K562 (cell line): ENCODE results near the gene UTP25. TPM values are rescaled to one million over a fixed set of nuclear protein-coding genes. Genes with fewer than 3 reads are reported as not detected.
A peak's percentile ranks its signal among the peaks of the same experiment; 100 is the strongest.

Source experiments
- ATAC-seq: fragments of 200-7000 bp; cut with Tn5 transposase; 3 replicates; pipeline ENCODE4 v1.9.1; 2020; ENCODE audit warnings: moderate library complexity
- BruUV-seq: library from RNA; stranded (reverse); fragments of 400-500 nt; replicated peaks from 2 replicates; lab custom pipeline; 2021; lab: Mats Ljungman, UMichigan
- CTCF ChIA-PET: fragments of 300-600 bp; formaldehyde crosslinking; extraction: SDS; loops from one replicate; lab custom pipeline; 2021; ENCODE audit warnings: low intra/inter-chr PET ratio; lab: Yijun Ruan, JAX
- POLR2A ChIA-PET: fragments of 300-600, 350-650 bp; sonication (Branson Sonifier 250); formaldehyde crosslinking; extraction: SDS; loops from one replicate; lab custom pipeline; 2021; ENCODE audit warnings: antibody characterized with exemption, inconsistent platforms; lab: Yijun Ruan, JAX
- DNase-seq, 4 experiments: peaks; one replicate each; pipeline versions ENCODE4 v3.0.0 to v3.0.0-alpha.2; 2011 to 2018; ENCODE audit warnings: low spot score in 3 of 4, mixed read lengths in 3 of 4; ENCODE audit errors: extremely low read depth in 1 of 4
- FAIRE-seq: peaks from 2 replicates; lab custom pipeline; 2011; peaks lifted over from hg19 to GRCh38; lab: Jason Lieb, UNC
- H2AFZ ChIP-seq: 2 replicates; pipeline ENCODE4 v1.6.0; 2011; ENCODE audit warnings: low read depth, low read length, control low read depth, inconsistent platforms
- H3K27ac ChIP-seq: fragments of 200-600 bp; 3 replicates; pipeline ENCODE4 v1.8.0; 2011; ENCODE audit warnings: low read depth, mild to moderate bottlenecking, control low read depth, inconsistent platforms, low read length, moderate library complexity, mixed read lengths; ENCODE audit errors: extremely low read depth
- H3K27me3 ChIP-seq, 2 experiments: fragments of 300-600 bp in 1 of 2; 2 replicates in 1 of 2; 3 replicates in 1 of 2; pipeline versions ENCODE4 v1.6.0 to v1.8.0; 2011; ENCODE audit warnings: inconsistent platforms in 2 of 2, low read length in 2 of 2, mild to moderate bottlenecking in 1 of 2, mixed read lengths in 1 of 2, moderate library complexity in 1 of 2; ENCODE audit not compliant: control insufficient read depth in 2 of 2, insufficient read depth in 2 of 2
- H3K36me3 ChIP-seq: fragments of 300-600 bp; 3 replicates; pipeline ENCODE4 v1.8.0; 2011; ENCODE audit warnings: mild to moderate bottlenecking, low read length, inconsistent platforms; ENCODE audit not compliant: control insufficient read depth, insufficient read depth
- H3K4me1 ChIP-seq, 2 experiments: fragments of 200-600 bp in 1 of 2; replicated peaks in 1 of 2; 2 replicates in 1 of 2; 3 replicates in 1 of 2; pipeline versions ENCODE4 v1.5.1 to v1.8.0; 2011; ENCODE audit warnings: inconsistent platforms in 2 of 2, low read length in 2 of 2, mild to moderate bottlenecking in 1 of 2, mixed read lengths in 1 of 2, moderate library complexity in 1 of 2; ENCODE audit not compliant: control insufficient read depth in 2 of 2, insufficient read depth in 2 of 2
- H3K4me2 ChIP-seq: 2 replicates; pipeline ENCODE4 v1.6.1; 2011; ENCODE audit warnings: low read length, control low read depth, inconsistent platforms, mixed read lengths; ENCODE audit not compliant: insufficient read depth
- H3K4me3 ChIP-seq: fragments of 200-600 bp; sonication (generic), shearing (Covaris generic); 2 replicates; pipeline ENCODE4 v1.5.1; 2016; ENCODE audit warnings: control low read depth, inconsistent platforms
- H3K79me2 ChIP-seq: fragments of 200-600 bp; 3 replicates; pipeline ENCODE4 v1.8.0; 2011; ENCODE audit warnings: low read length, inconsistent platforms; ENCODE audit not compliant: control insufficient read depth, insufficient read depth
- H3K9ac ChIP-seq, 2 experiments: 2 replicates each; pipeline versions ENCODE4 v1.6.0 to v1.6.1; 2011; ENCODE audit warnings: low read depth in 2 of 2, low read length in 2 of 2, control low read depth in 1 of 2, inconsistent platforms in 1 of 2, mild to moderate bottlenecking in 1 of 2, mixed read lengths in 1 of 2; ENCODE audit not compliant: insufficient read depth in 1 of 2
- H3K9me1 ChIP-seq: one replicate; pipeline ENCODE4 v1.6.0; 2011; ENCODE audit warnings: inconsistent platforms, mild to moderate bottlenecking, low read length, moderate library complexity; ENCODE audit not compliant: control insufficient read depth, insufficient read depth
- H3K9me3 ChIP-seq: replicated peaks from 2 replicates; pipeline ENCODE4 v1.5.1; 2011; ENCODE audit warnings: low read depth, low read length, inconsistent platforms; ENCODE audit not compliant: control insufficient read depth, insufficient read depth
- H4K20me1 ChIP-seq: replicated peaks from 2 replicates; pipeline ENCODE4 v1.6.1; 2011; ENCODE audit warnings: low read length, inconsistent platforms, mixed read lengths; ENCODE audit not compliant: control insufficient read depth, insufficient read depth
- C11orf30 ChIP-seq: fragments of 450-650 bp; IDR thresholded peaks from 2 replicates; pipeline ENCODE4 v1.6.1; 2016; ENCODE audit warnings: low read depth, mild to moderate bottlenecking
- KDM2B ChIP-seq: fragments of 250-450 bp; sonication (Bioruptor Pico); IDR thresholded peaks from 2 replicates; pipeline ENCODE4 v1.8.0; 2021; ENCODE audit warnings: mild to moderate bottlenecking, moderate library complexity
- MAFG ChIP-seq: fragments of 450-650 bp; conservative IDR thresholded peaks from 2 replicates; pipeline ENCODE4 v1.6.1; 2016; ENCODE audit warnings: missing genetic modification characterization, missing compliant biosample characterization
- NCOA1 ChIP-seq: fragments of 450-650 bp; IDR thresholded peaks from 2 replicates; pipeline ENCODE4 v1.6.1; 2016; ENCODE audit warnings: low read depth
- RBM39 ChIP-seq: fragments of 200-400 bp; formaldehyde crosslinking; optimal IDR thresholded peaks from 2 replicates; pipeline ENCODE3; 2018; ENCODE audit warnings: low read depth, low read length
- ZNF232 ChIP-seq: sonication (generic); formaldehyde crosslinking; IDR thresholded peaks from 2 replicates; pipeline ENCODE4 v1.8.0; 2022; ENCODE audit warnings: mild to moderate bottlenecking, missing genetic modification reagents
- ZNF316 ChIP-seq: fragments of 450-650 bp; IDR thresholded peaks from 2 replicates; pipeline ENCODE4 v1.6.1; 2016
- WGBS: fragments of 100-300 bp; shearing (Covaris generic); methylation state at CpG from one replicate; pipeline ENCODE4 v1.1.6; 2016; ENCODE audit warnings: low coverage, mixed read lengths; ENCODE audit not compliant: insufficient coverage; ENCODE audit errors: missing lambda C conversion rate; 5-methylcytosine and 5-hydroxymethylcytosine counted together
- in situ Hi-C: fragments of 300-500 bp; cut with MboI; formaldehyde crosslinking; loops from 4 replicates; pipeline ENCODE4 v1.15.0; 2018; ENCODE audit warnings: inconsistent platforms, mixed read lengths
- intact Hi-C: fragments of 100-400 bp; cut with micrococcal nuclease; formaldehyde crosslinking; loops from 2 replicates; pipeline ENCODE4 v1.14.2; 2022
- polyA plus RNA-seq, 8 experiments: library from polyadenylated mRNA; depleted of rRNA in 4 of 8; stranded (reverse) in 5 of 8; unstranded in 3 of 8; fragments of >200 nt; fragmentation: Nextera tagmentation in 2 of 8; fragmentation: Illumina TruSeq in 1 of 8; extraction: Ambion mirVana in 2 of 8; extraction: Trizol in 1 of 8; gene quantifications; 2 replicates each; pipeline versions ENCODE4 v1.2.1 to v1.2.3, GENCODE V29; 2011 to 2014; ENCODE audit warnings: inconsistent platforms in 1 of 8, missing spikeins in 1 of 8
- total RNA-seq, 7 experiments: library from RNA; depleted of rRNA in 6 of 7; stranded (reverse); fragments of >200 nt in 6 of 7; fragmentation: Illumina TruSeq in 2 of 7; extraction: Trizol in 2 of 7; gene quantifications; 2 replicates each; pipeline versions ENCODE4 v1.2.1 to v1.2.3, GENCODE V29; 2011 to 2021; ENCODE audit warnings: low replicate concordance in 1 of 7
- TF ChIP-seq, protein P1 (sequence below): fragments of 450-650 bp; formaldehyde crosslinking; IDR thresholded peaks from 2 replicates; pipeline ENCODE4 v1.4.0; 2020; ENCODE audit warnings: mild to moderate bottlenecking, moderate library complexity

Gene UTP25
- total and polyA plus RNA-seq, 9 of the 15 experiments (the other 6 are each of a cell fraction or from before 2014, with no cell fraction given): 5.7 to 17.6 (median 12.0) TPM

DNA sequence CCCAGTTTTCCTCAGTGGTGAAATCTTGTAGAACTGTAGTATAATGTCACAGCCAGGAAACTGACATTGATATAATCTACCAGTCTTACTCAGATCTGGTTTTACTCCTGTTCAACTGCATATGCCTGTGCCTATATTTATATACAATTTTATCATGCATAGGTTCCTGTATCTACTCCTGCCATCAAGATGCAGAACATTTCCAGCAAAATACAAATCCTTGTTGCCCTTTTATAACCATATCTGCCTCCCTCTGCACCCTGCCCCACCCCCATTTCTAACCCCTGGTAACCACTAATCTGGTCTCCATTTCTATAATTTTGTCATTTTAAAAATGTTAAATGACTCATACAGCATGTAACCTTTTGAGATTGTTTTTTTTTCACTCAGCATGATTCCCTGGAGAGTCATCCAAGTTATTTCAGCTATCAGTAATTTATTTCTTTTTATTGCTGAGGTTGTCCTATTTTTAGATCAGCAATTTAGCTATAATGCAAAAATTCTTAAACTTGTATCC is 8.1 kb downstream of the UTP25 start:
- Histone ChIP-seq H4K20me1 (no peaks in the 10 kb centered on the region; the same call in 1 of the 2 replicates), H3K4me2 (no peak overlapping the region), H3K9me3 (no peaks in the 10 kb centered on the region), H2AFZ (no peak overlapping the region), H3K79me2 (peaks cover 3% of the 10 kb centered on the region; the same call in 1 of the 3 replicates), H3K27me3 (no peaks in the 10 kb centered on the region), H3K9ac (no peak overlapping the region), H3K4me1 (no peaks in the 10 kb centered on the region), H3K36me3 (peaks cover 98% of the 10 kb centered on the region), H3K9me1 (peaks cover 2% of the 10 kb centered on the region), H3K4me3 (no peak overlapping the region), H3K27ac (no peak overlapping the region)
- ChIA-PET POLR2A (interaction anchor here (0.5 to 0.8 kb wide), 2 partner anchors 8 to 12 kb away, joined by 3 read pairs; partner anchors contain the start of gene UTP25), CTCF (no interaction called here)
- in situ Hi-C loops (no loop called here), intact Hi-C loops (no loop called here)
- no peak for FAIRE-seq
- ATAC-seq: no peak
- DNase-seq: no peak
- BruUV-seq: no TSS peak
- TF ChIP-seq NCOA1: no peak
- TF ChIP-seq MAFG (tag): 0 out of 2 replicates have a peak, but pooled peaks have one; percentile 18
- 0 out of 2 replicates have a peak, but pooled peaks have one; percentile 15 for TF ChIP-seq C11orf30
- TF ChIP-seq RBM39: no peak
- TF ChIP-seq ZNF316: peak; percentile 39
- TF ChIP-seq, all 486 proteins: peak for 3

DNA sequence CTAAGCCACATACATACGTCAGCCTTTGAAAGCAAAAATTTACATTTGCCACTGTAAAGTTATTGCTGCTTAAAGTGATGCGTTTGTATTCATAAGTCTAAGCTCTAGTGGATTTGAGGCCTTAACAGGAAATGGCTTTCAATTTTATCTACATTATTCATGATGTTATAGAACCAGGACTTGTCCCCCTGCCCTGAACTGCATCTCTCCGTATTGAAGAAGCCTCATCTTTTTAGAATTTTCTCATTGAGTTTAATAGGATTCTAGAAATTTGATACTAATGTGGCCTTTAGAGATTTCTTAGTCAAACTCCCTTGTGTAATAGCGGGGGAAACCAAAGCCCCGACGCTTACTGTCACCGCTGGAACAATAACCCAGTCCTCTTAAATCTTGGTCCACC is 9.9 kb downstream of the UTP25 start:
- in situ Hi-C loops: no loop called here
- intact Hi-C loops: no loop called here
- no peak for TF ChIP-seq ZNF232 (CRISPR knock-in tag)
- no peak for TF ChIP-seq KDM2B (CRISPR knock-in tag)
- TF ChIP-seq, protein P1, sequence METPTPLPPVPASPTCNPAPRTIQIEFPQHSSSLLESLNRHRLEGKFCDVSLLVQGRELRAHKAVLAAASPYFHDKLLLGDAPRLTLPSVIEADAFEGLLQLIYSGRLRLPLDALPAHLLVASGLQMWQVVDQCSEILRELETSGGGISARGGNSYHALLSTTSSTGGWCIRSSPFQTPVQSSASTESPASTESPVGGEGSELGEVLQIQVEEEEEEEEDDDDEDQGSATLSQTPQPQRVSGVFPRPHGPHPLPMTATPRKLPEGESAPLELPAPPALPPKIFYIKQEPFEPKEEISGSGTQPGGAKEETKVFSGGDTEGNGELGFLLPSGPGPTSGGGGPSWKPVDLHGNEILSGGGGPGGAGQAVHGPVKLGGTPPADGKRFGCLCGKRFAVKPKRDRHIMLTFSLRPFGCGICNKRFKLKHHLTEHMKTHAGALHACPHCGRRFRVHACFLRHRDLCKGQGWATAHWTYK (CRISPR knock-in tag): no peak
- TF ChIP-seq, all 486 proteins: peak for 0
- Histone ChIP-seq H3K9me3 (no peaks in the 10 kb centered on the region), H3K9ac (no peak overlapping the region), H3K27me3 (no peaks in the 10 kb centered on the region), H3K4me2 (no peak overlapping the region), H3K4me1 (no peaks in the 10 kb centered on the region), H3K9me1 (peaks cover 2% of the 10 kb centered on the region), H4K20me1 (no peaks in the 10 kb centered on the region; the same call in 1 of the 2 replicates), H3K4me3 (no peak overlapping the region), H3K79me2 (no peaks in the 10 kb centered on the region), H3K36me3 (peaks cover 100% of the 10 kb centered on the region), H3K27ac (no peak overlapping the region), H2AFZ (no peak overlapping the region)
- FAIRE-seq: no peak
- ChIA-PET POLR2A (interaction anchor here (0.6 to 0.7 kb wide), 2 partner anchors 10 to 141 kb away, joined by 3 read pairs; partner anchors contain the start of gene UTP25), CTCF (no interaction called here)
- DNase-seq: no peak
- no peak for ATAC-seq
- 94% methylated on average over 7 of the region's 7 CpGs for WGBS
- no TSS peak for BruUV-seq
